ENCODE results near the gene RAB36. TPM values are rescaled to one million over a fixed set of nuclear protein-coding genes. Genes with fewer than 3 reads are reported as not detected.

Gene RAB36
- polyA plus RNA-seq, 1 donor (not counting 4 experiments of a cell fraction or from before 2014, with no cell fraction given) = 1.9 TPM

GRCh38 chr22:23211622-23212021 lies 66.3 kb downstream of the RAB36 start:
- H3K36me3 ChIP-seq (ENCODE audit: control insufficient read depth in 2 of 2, extremely low read depth in 1 of 2, insufficient read depth in 2 of 2, low read length in 2 of 2) = peaks cover 0 to 8% of the 10 kb centered on the region in 2 experiments
- no peaks in the 10 kb centered on the region for H3K9me3 ChIP-seq (ENCODE audit: control insufficient read depth, low read depth, low read length)
- no peak overlapping the region for H3K4me2 ChIP-seq (ENCODE audit: control insufficient read depth, extremely low read depth, insufficient read depth, low read depth, low read length)
- H3K9me1 ChIP-seq (ENCODE audit: control insufficient read depth, extremely low read depth, insufficient read depth, low read length) = peaks cover 3% of the 10 kb centered on the region
- FAIRE-seq (no peak), DNase-seq (ENCODE audit: low read depth, low spot score) (no peak)
- no peak overlapping the region for H3K4me3 ChIP-seq (ENCODE audit: control insufficient read depth in 2 of 3, extremely low read depth in 1 of 3, insufficient read depth in 2 of 3, low read depth in 1 of 3, low read length in 3 of 3)
- peaks cover 10% of the 10 kb centered on the region for H3K4me1 ChIP-seq (ENCODE audit: control insufficient read depth, extremely low read depth, insufficient read depth, low read length)
- no peak overlapping the region for H3K27ac ChIP-seq (ENCODE audit: control insufficient read depth, insufficient read depth, low read length)
- no peak overlapping the region for H3K9ac ChIP-seq (ENCODE audit: control insufficient read depth, extremely low read depth, insufficient read depth, low read length)
- no peak overlapping the region for H2AFZ ChIP-seq (ENCODE audit: control insufficient read depth, low read length)
- H3K27me3 ChIP-seq (ENCODE audit: control insufficient read depth, extremely low read depth, insufficient read depth, low read length) = no peaks in the 10 kb centered on the region
- H3K79me2 ChIP-seq (ENCODE audit: control insufficient read depth, insufficient read depth, low read length) = peaks cover 88% of the 10 kb centered on the region
- H4K20me1 ChIP-seq (ENCODE audit: control insufficient read depth, extremely low read depth, insufficient read depth, low read length) = peaks cover 12% of the 10 kb centered on the region
- dilution Hi-C loops (cut with MboI; ENCODE audit: extremely low pct_ligation_motif_present, low sequenced_read_pairs) = no loop called here
- TF ChIP-seq, protein P1, sequence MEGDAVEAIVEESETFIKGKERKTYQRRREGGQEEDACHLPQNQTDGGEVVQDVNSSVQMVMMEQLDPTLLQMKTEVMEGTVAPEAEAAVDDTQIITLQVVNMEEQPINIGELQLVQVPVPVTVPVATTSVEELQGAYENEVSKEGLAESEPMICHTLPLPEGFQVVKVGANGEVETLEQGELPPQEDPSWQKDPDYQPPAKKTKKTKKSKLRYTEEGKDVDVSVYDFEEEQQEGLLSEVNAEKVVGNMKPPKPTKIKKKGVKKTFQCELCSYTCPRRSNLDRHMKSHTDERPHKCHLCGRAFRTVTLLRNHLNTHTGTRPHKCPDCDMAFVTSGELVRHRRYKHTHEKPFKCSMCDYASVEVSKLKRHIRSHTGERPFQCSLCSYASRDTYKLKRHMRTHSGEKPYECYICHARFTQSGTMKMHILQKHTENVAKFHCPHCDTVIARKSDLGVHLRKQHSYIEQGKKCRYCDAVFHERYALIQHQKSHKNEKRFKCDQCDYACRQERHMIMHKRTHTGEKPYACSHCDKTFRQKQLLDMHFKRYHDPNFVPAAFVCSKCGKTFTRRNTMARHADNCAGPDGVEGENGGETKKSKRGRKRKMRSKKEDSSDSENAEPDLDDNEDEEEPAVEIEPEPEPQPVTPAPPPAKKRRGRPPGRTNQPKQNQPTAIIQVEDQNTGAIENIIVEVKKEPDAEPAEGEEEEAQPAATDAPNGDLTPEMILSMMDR (optimal IDR thresholded peaks at IDR 0.05 in 1 of 3, IDR thresholded peaks at IDR 0.05 in 1 of 3, conservative IDR thresholded peaks at IDR 0.05 in 1 of 3; ENCODE audit: extremely low read depth in 1 of 3, insufficient read depth in 2 of 3, low read length in 3 of 3) = no peak
- no peak for TF ChIP-seq EZH2 (IDR thresholded peaks at IDR 0.05; ENCODE audit: low read length)

GRCh38 chr22:23212061-23213021 lies 67.1 kb downstream of the RAB36 start:
- no peak overlapping the region for H3K9ac ChIP-seq (ENCODE audit: control insufficient read depth, extremely low read depth, insufficient read depth, low read length)
- DNase-seq (ENCODE audit: low read depth, low spot score) (no peak), FAIRE-seq (no peak)
- H3K4me2 ChIP-seq (ENCODE audit: control insufficient read depth, extremely low read depth, insufficient read depth, low read depth, low read length) = no peak overlapping the region
- no peak overlapping the region for H3K27ac ChIP-seq (ENCODE audit: control insufficient read depth, insufficient read depth, low read length)
- TF ChIP-seq EZH2 (IDR thresholded peaks at IDR 0.05; ENCODE audit: low read length) = no peak
- TF ChIP-seq, protein P1 (optimal IDR thresholded peaks at IDR 0.05 in 1 of 3, IDR thresholded peaks at IDR 0.05 in 1 of 3, conservative IDR thresholded peaks at IDR 0.05 in 1 of 3; ENCODE audit: extremely low read depth in 1 of 3, insufficient read depth in 2 of 3, low read length in 3 of 3) = no peak
- H3K4me3 ChIP-seq (ENCODE audit: control insufficient read depth in 2 of 3, extremely low read depth in 1 of 3, insufficient read depth in 2 of 3, low read depth in 1 of 3, low read length in 3 of 3) = no peak overlapping the region
- H3K79me2 ChIP-seq (ENCODE audit: control insufficient read depth, insufficient read depth, low read length) = peaks cover 90% of the 10 kb centered on the region
- dilution Hi-C loops (cut with MboI; ENCODE audit: extremely low pct_ligation_motif_present, low sequenced_read_pairs) = no loop called here
- peaks cover 3% of the 10 kb centered on the region for H3K9me1 ChIP-seq (ENCODE audit: control insufficient read depth, extremely low read depth, insufficient read depth, low read length)
- no peaks in the 10 kb centered on the region for H3K9me3 ChIP-seq (ENCODE audit: control insufficient read depth, low read depth, low read length)
- H3K36me3 ChIP-seq (ENCODE audit: control insufficient read depth in 2 of 2, extremely low read depth in 1 of 2, insufficient read depth in 2 of 2, low read length in 2 of 2) = peaks cover 0 to 12% of the 10 kb centered on the region in 2 experiments
- H2AFZ ChIP-seq (ENCODE audit: control insufficient read depth, low read length) = no peak overlapping the region
- H3K27me3 ChIP-seq (ENCODE audit: control insufficient read depth, extremely low read depth, insufficient read depth, low read length) = no peaks in the 10 kb centered on the region
- H3K4me1 ChIP-seq (ENCODE audit: control insufficient read depth, extremely low read depth, insufficient read depth, low read length) = peaks cover 10% of the 10 kb centered on the region
- peaks cover 12% of the 10 kb centered on the region for H4K20me1 ChIP-seq (ENCODE audit: control insufficient read depth, extremely low read depth, insufficient read depth, low read length)

All from keratinocyte (primary cell).